CD8-positive, alpha-beta memory T cell (primary cell): Measurements from ENCODE around the gene FAM234B. TPM values are rescaled to one million over a fixed set of nuclear protein-coding genes. Genes with fewer than 3 reads are reported as not detected.

Source experiments
- CTCF ChIA-PET: fragments of 350-600 bp; sonication (Branson Sonifier 250); formaldehyde crosslinking; loops from one replicate; lab custom pipeline; 2021; ENCODE audit warnings: antibody characterized with exemption; lab: Charles Lee
- POLR2A ChIA-PET: fragments of 350-600 bp; sonication (Branson Sonifier 250); formaldehyde crosslinking; loops from one replicate; lab custom pipeline; 2021; ENCODE audit warnings: antibody characterized with exemption; lab: Charles Lee
- DNase-seq, 5 donors: peaks; one replicate each; pipeline versions ENCODE4 v3.0.0 to v3.0.0-alpha.2; 2020 to 2022; ENCODE audit warnings: mixed read lengths in 1 of 5
- H3K27ac ChIP-seq: one replicate; pipeline ENCODE4 v1.7.0; 2013; ENCODE audit warnings: low read depth, mild to moderate bottlenecking, low read length, moderate library complexity
- H3K27me3 ChIP-seq: 2 replicates; pipeline ENCODE4 v1.7.0; 2013; ENCODE audit warnings: low read length, mild to moderate bottlenecking; ENCODE audit not compliant: insufficient read depth, poor library complexity, severe bottlenecking
- H3K36me3 ChIP-seq: 2 replicates; pipeline ENCODE4 v1.7.0; 2013; ENCODE audit warnings: mild to moderate bottlenecking, low read length, moderate library complexity; ENCODE audit not compliant: insufficient read depth
- H3K4me1 ChIP-seq: 2 replicates; pipeline ENCODE4 v1.7.0; 2013; ENCODE audit warnings: mild to moderate bottlenecking, low read length, moderate library complexity; ENCODE audit not compliant: insufficient read depth
- H3K4me3 ChIP-seq: 2 replicates; pipeline ENCODE4 v1.7.0; 2013; ENCODE audit warnings: mild to moderate bottlenecking, low read length
- H3K9me3 ChIP-seq: 2 replicates; pipeline ENCODE4 v1.7.0; 2013; ENCODE audit warnings: mild to moderate bottlenecking, low read length
- H3K27ac Mint-ChIP-seq, 8 donors: one replicate each; pipeline ENCODE4 v1.8.0; 2020 to 2021; ENCODE audit warnings: mixed read lengths in 8 of 8, mild to moderate bottlenecking in 6 of 8, inconsistent platforms in 3 of 8, moderate library complexity in 3 of 8
- H3K27me3 Mint-ChIP-seq, 2 donors: one replicate each; pipeline ENCODE4 v1.8.0; 2020 to 2021; ENCODE audit warnings: mixed read lengths in 2 of 2, mild to moderate bottlenecking in 1 of 2, moderate library complexity in 1 of 2
- H3K36me3 Mint-ChIP-seq, 3 donors: one replicate each; pipeline ENCODE4 v1.8.0; 2020 to 2021; ENCODE audit warnings: mixed read lengths in 3 of 3, inconsistent platforms in 1 of 3, mild to moderate bottlenecking in 1 of 3
- H3K4me1 Mint-ChIP-seq, 3 donors: one replicate each; pipeline ENCODE4 v1.8.0; 2020 to 2021; ENCODE audit warnings: mixed read lengths in 3 of 3, inconsistent platforms in 1 of 3, mild to moderate bottlenecking in 1 of 3
- H3K4me3 Mint-ChIP-seq, 7 donors: one replicate each; pipeline ENCODE4 v1.8.0; 2020 to 2021; ENCODE audit warnings: mixed read lengths in 7 of 7, mild to moderate bottlenecking in 6 of 7, moderate library complexity in 4 of 7, inconsistent platforms in 2 of 7
- H3K9me3 Mint-ChIP-seq, 5 donors: one replicate each; pipeline ENCODE4 v1.8.0; 2020 to 2022; ENCODE audit warnings: mixed read lengths in 5 of 5, mild to moderate bottlenecking in 3 of 5, moderate library complexity in 2 of 5, inconsistent platforms in 1 of 5
- polyA plus RNA-seq: library from polyadenylated mRNA; unstranded; fragments of 300-500 nt; fragmentation: Illumina TruSeq; gene quantifications from one replicate; pipeline ENCODE4 v1.2.3, GENCODE V29; 2021
- total RNA-seq, 2 experiments: library from RNA; stranded (reverse); gene quantifications; one replicate each; pipeline ENCODE4 v1.2.3, GENCODE V29; 2021

The FAM234B gene
- total and polyA plus RNA-seq, 3 experiments from 2014 or later: 2.9 to 6.5 (median 5.2) TPM

DNA sequence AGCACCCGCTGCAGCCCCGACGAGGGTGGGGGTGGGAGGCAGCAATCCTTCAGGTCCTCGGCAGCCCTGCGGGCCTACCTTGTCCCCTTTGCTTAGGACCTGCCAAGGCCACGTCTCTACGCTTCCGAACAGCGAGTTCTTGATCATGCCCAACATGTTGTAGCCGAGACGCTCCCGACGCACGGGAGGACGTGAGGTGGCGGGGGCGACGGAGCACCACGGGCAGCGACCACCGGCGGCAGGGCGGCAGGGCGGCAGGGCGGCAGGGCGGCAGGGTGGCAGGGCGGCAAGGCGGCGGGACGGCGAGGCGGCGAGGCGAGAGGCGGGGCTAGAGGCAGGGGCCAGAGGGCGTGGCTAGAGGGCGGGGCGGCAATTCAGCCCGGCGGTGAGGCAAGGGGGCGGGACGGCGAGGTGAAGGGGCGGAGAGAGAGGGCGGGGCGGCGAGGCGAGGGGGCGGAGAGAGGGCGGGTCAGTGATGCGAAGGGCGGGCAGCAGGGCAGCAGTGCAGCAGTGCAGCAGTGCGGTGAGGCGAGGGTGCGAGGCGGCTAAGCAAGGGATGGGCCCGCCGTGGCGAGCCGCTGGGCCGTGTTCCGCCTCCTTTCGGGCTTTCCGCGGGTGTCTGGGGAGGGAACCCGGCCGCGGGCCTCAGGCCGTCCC, 44.1 kb upstream of the FAM234B start, which contains the start of gene HEBP1:
HEBP1 (minus strand) TSS at position 307 of the 657 bp plus-strand sequence; CDS start at position 156, 151 bp downstream.
- Histone ChIP-seq H3K9me3 (no peaks in the 10 kb centered on the region), H3K36me3 (no peaks in the 10 kb centered on the region), H3K27me3 (no peaks in the 10 kb centered on the region), H3K4me1 (peaks cover 15% of the 10 kb centered on the region), H3K27ac (peak within 1 kb of the TSS; percentile 75), H3K4me3 (peak within 1 kb of the TSS; percentile 89)
- Mint-ChIP-seq H3K4me3 (peak within 1 kb of the TSS; percentile 87 to 98 (median 90)), H3K9me3 (no peaks in the 10 kb centered on the region), H3K4me1 (peaks cover 26 to 39% (median 36%) of the 10 kb centered on the region in 3 donors), H3K27ac (peak within 1 kb of the TSS; percentile 41 to 96 (median 90)), H3K36me3 (peaks cover 0 to 3% (median 2%) of the 10 kb centered on the region in 3 donors), H3K27me3 (peaks cover 12 to 24% of the 10 kb centered on the region in 2 donors)
- DNase-seq: peak; percentile 90 to 97 (median 94)
- ChIA-PET CTCF (no interaction called here), POLR2A (interaction anchor here (1.0 kb wide), 1 partner anchor 43 kb away, joined by 3 read pairs; no protein-coding TSS in a partner anchor)

DNA sequence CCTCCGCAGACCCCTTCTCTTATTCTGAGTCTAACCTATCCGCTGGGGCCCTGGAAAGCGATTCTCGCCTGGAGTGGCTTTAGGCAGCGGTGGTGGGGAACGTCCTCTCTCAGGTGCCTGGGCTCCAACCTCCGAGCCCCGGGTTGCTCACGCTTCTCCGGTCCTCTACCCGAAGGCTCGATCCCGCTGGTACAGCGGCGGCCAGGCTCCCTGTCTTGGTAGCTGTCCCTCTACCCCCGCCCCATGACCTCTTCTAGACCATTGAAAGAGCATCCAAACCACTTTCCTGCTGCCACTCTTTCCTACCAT, 43.6 kb upstream of the FAM234B start:
- Histone ChIP-seq H3K4me1 (peaks cover 15% of the 10 kb centered on the region), H3K36me3 (no peaks in the 10 kb centered on the region), H3K27me3 (no peaks in the 10 kb centered on the region), H3K4me3 (peak overlapping the region; percentile 89), H3K9me3 (no peaks in the 10 kb centered on the region), H3K27ac (peak overlapping the region; percentile 75)
- H3K27me3 Mint-ChIP-seq: peaks cover 12 to 24% of the 10 kb centered on the region in 2 donors
- peaks cover 26 to 39% (median 36%) of the 10 kb centered on the region in 3 donors for H3K4me1 Mint-ChIP-seq
- no peak for DNase-seq
- ChIA-PET POLR2A (interaction anchor here (1.0 kb wide), 1 partner anchor 43 kb away, joined by 3 read pairs; no protein-coding TSS in a partner anchor), CTCF (interaction anchor here (0.5 to 0.9 kb wide), 2 partner anchors 18 to 278 kb away, joined by 3 to 4 read pairs; no protein-coding TSS in a partner anchor)
- peaks cover 0 to 3% (median 2%) of the 10 kb centered on the region in 3 donors for H3K36me3 Mint-ChIP-seq
- H3K27ac Mint-ChIP-seq: peak overlapping the region; percentile 41 to 96 (median 90)
- H3K9me3 Mint-ChIP-seq: no peaks in the 10 kb centered on the region
- H3K4me3 Mint-ChIP-seq: peak overlapping the region; percentile 87 to 98 (median 90)

GRCh38 chr12:13000925-13001774, 43.0 kb upstream of the FAM234B start:
- CTCF ChIA-PET: interaction anchor here (0.5 to 0.9 kb wide), 2 partner anchors 18 to 277 kb away, joined by 3 to 4 read pairs; no protein-coding TSS in a partner anchor
- peaks cover 26 to 39% (median 36%) of the 10 kb centered on the region in 3 donors for H3K4me1 Mint-ChIP-seq
- peaks cover 12 to 24% of the 10 kb centered on the region in 2 donors for H3K27me3 Mint-ChIP-seq
- H3K4me3 Mint-ChIP-seq: peak overlapping the region; percentile 87 to 98 (median 90)
- H3K27ac Mint-ChIP-seq: peak overlapping the region; percentile 41 to 96 (median 90)
- no peaks in the 10 kb centered on the region for H3K9me3 Mint-ChIP-seq
- no peaks in the 10 kb centered on the region for H3K27me3 ChIP-seq
- peak overlapping the region; percentile 89 for H3K4me3 ChIP-seq
- no peaks in the 10 kb centered on the region for H3K9me3 ChIP-seq
- H3K27ac ChIP-seq: peak overlapping the region; percentile 75
- DNase-seq: peak; percentile 11 to 57 (median 35)
- peaks cover 0 to 3% (median 2%) of the 10 kb centered on the region in 3 donors for H3K36me3 Mint-ChIP-seq
- POLR2A ChIA-PET: interaction anchor here (1.0 kb wide), 1 partner anchor 42 kb away, joined by 3 read pairs; no protein-coding TSS in a partner anchor
- H3K4me1 ChIP-seq: peaks cover 15% of the 10 kb centered on the region
- H3K36me3 ChIP-seq: no peaks in the 10 kb centered on the region

DNA sequence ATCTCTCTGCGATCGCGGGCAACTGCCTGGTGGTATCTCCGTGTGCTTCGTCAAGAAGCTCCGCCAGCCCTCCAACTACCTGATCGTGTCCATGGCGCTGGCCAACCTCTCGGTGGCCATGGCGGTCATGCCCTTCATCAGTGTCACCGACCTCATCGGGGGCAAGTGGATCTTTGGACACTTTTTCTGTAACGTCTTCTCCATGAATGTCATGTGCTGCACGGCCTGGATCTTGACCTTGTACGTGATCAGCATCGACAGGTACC, 42.5 kb upstream of the FAM234B start:
- ChIA-PET POLR2A (no interaction called here), CTCF (interaction anchor here (1.0 kb wide), 1 partner anchor 43 kb away, joined by 3 read pairs; no protein-coding TSS in a partner anchor)
- Mint-ChIP-seq H3K4me3 (peak overlapping the region; percentile 77 to 93 (median 86)), H3K9me3 (no peaks in the 10 kb centered on the region), H3K36me3 (peaks cover 0 to 3% (median 2%) of the 10 kb centered on the region in 3 donors), H3K27ac (peak overlapping the region in 7 of 8 donors; percentile 8 to 89 (median 80)), H3K4me1 (peaks cover 26 to 39% (median 36%) of the 10 kb centered on the region in 3 donors), H3K27me3 (peaks cover 12 to 24% of the 10 kb centered on the region in 2 donors)
- no peaks in the 10 kb centered on the region for H3K9me3 ChIP-seq
- peak overlapping the region; percentile 89 for H3K4me3 ChIP-seq
- H3K36me3 ChIP-seq: no peaks in the 10 kb centered on the region
- DNase-seq: no peak
- peaks cover 15% of the 10 kb centered on the region for H3K4me1 ChIP-seq
- H3K27me3 ChIP-seq: no peaks in the 10 kb centered on the region
- no peak overlapping the region for H3K27ac ChIP-seq

DNA sequence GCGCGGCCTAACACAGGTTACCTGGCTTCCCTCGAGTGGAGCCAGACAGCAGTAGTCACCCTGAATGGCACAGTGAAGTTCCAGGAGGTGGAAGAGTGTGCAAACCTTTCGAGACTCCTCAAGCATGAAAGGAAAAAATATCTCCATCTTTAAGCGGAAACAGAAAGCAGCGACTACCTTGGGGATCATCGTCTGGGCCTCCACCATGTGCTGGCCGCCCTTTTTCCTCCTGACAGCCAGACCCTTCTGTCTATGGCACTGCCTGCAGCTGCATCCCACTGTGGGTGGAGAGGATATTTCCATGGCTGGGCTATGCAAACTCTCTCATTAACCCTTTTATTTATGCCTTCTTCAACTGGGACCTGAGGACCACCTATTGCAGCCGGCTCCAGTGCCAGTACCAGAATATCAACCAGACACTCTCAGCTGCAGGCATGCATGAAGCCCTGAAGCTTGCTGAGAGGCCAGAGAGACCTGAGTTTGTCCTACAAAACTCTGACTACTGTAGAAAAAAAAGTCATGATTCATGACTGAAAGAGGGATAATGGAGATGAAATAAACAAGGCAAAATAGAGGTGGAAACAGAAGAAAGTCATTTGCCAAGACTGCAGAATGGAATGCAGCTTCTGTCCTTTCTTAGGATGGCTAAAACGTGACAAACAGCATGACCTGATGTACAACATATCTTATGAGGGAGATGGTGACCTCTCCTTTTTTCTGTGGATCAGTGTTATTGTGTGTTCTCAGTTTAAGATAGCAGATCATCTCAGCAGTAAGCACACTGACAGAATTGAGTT, 41.7 kb upstream of the FAM234B start:
- Histone ChIP-seq H3K27me3 (no peaks in the 10 kb centered on the region), H3K27ac (no peak overlapping the region), H3K9me3 (no peaks in the 10 kb centered on the region), H3K4me3 (no peak overlapping the region), H3K4me1 (peaks cover 15% of the 10 kb centered on the region), H3K36me3 (no peaks in the 10 kb centered on the region)
- Mint-ChIP-seq H3K4me1 (peaks cover 24 to 34% (median 30%) of the 10 kb centered on the region in 3 donors), H3K4me3 (peak overlapping the region; percentile 77 to 93 (median 86)), H3K36me3 (peaks cover 0 to 3% (median 0%) of the 10 kb centered on the region in 3 donors), H3K27me3 (peaks cover 12 to 24% of the 10 kb centered on the region in 2 donors), H3K9me3 (no peaks in the 10 kb centered on the region), H3K27ac (peak overlapping the region in 4 of 8 donors; percentile 8 to 88 (median 55))
- CTCF ChIA-PET: interaction anchor here (1.0 kb wide), 1 partner anchor 42 kb away, joined by 3 read pairs; no protein-coding TSS in a partner anchor
- POLR2A ChIA-PET: no interaction called here
- no peak for DNase-seq

DNA sequence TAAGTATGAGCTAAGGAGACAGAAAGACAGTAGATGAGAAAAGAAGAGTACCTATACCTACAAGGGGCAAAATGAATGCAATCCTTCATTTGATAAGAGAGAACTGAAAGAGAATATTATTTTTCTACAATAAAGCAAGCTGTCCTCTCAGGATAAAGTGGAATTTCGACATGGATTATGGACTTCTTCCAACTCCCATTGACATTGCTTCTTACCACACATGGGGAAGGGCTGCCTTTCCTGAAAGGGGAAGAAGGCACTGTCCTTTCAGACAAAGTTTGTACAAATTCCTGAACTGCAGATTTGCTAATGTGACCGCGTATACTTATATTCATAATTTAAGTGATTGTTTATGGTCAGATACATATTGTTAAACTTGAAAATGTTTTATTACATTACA, 39.8 kb upstream of the FAM234B start:
- H3K36me3 Mint-ChIP-seq: peaks cover 0 to 3% (median 0%) of the 10 kb centered on the region in 3 donors
- H3K27ac ChIP-seq: no peak overlapping the region
- no peak overlapping the region for H3K4me3 ChIP-seq
- H3K4me1 Mint-ChIP-seq: peaks cover 12 to 18% (median 17%) of the 10 kb centered on the region in 3 donors
- H3K27me3 Mint-ChIP-seq: peaks cover 12 to 24% of the 10 kb centered on the region in 2 donors
- DNase-seq: no peak
- H3K4me1 ChIP-seq: peaks cover 8% of the 10 kb centered on the region
- H3K4me3 Mint-ChIP-seq: peak overlapping the region in 1 of 7 donors; percentile 25
- no peaks in the 10 kb centered on the region for H3K27me3 ChIP-seq
- H3K36me3 ChIP-seq: no peaks in the 10 kb centered on the region
- H3K27ac Mint-ChIP-seq: no peak overlapping the region
- no peaks in the 10 kb centered on the region for H3K9me3 Mint-ChIP-seq
- H3K9me3 ChIP-seq: no peaks in the 10 kb centered on the region
- ChIA-PET CTCF (no interaction called here), POLR2A (no interaction called here)

DNA sequence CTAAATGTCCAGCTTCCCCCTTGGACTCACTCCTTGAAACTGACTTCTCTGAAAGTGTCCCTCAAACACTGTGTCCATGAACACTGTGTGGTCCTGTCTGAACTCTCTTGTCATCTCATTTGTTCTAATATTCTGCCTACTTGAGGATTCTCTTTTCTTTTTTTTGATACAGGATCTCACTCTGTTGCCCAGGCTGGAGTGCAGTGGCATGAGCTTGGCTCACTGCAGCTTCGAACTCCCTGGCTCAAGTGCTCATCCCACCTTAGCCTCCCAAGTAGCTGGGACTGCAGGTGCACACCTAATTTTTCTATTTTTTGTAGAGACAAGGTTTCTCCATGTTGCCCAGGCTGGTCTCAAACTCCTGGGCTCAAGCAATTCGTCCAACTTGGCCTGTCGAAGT, 39.2 kb upstream of the FAM234B start:
- no peaks in the 10 kb centered on the region for H3K27me3 ChIP-seq
- Mint-ChIP-seq H3K4me1 (peaks cover 8 to 13% (median 11%) of the 10 kb centered on the region in 3 donors), H3K27ac (no peak overlapping the region), H3K36me3 (peaks cover 0 to 3% (median 0%) of the 10 kb centered on the region in 3 donors), H3K27me3 (peaks cover 12 to 24% of the 10 kb centered on the region in 2 donors), H3K9me3 (no peaks in the 10 kb centered on the region), H3K4me3 (peak overlapping the region in 1 of 7 donors; percentile 5)
- no peak for DNase-seq
- no peak overlapping the region for H3K27ac ChIP-seq
- H3K9me3 ChIP-seq: no peaks in the 10 kb centered on the region
- no peak overlapping the region for H3K4me3 ChIP-seq
- CTCF ChIA-PET: no interaction called here
- no peaks in the 10 kb centered on the region for H3K36me3 ChIP-seq
- POLR2A ChIA-PET: no interaction called here
- H3K4me1 ChIP-seq: peaks cover 3% of the 10 kb centered on the region
